HepG2 (cell line): ENCODE measurements around the gene FANK1.

Experiments
- CBX2 ChIP-seq, 2 experiments: fragments of 200-600 bp in 1 of 2; sonication (generic); formaldehyde crosslinking in 1 of 2; IDR thresholded peaks; 2 replicates each; pipeline versions ENCODE4 v1.7.0 to v1.8.1; 2018 to 2022; ENCODE audit warnings: low read depth in 2 of 2, low read length in 1 of 2, mild to moderate bottlenecking in 1 of 2, missing genetic modification reagents in 1 of 2
- ELF4 ChIP-seq: sonication (generic); formaldehyde crosslinking; IDR thresholded peaks from 2 replicates; pipeline ENCODE4 v1.5.0; 2020; ENCODE audit warnings: missing genetic modification reagents, mild to moderate bottlenecking, moderate library complexity, borderline replicate concordance
- ERF ChIP-seq: IDR thresholded peaks from 2 replicates; pipeline ENCODE4 v1.6.1; 2018; ENCODE audit warnings: missing biosample characterization, missing genetic modification reagents
- KAT7 ChIP-seq: IDR thresholded peaks from 2 replicates; pipeline ENCODE4 v1.6.1; 2018; ENCODE audit warnings: borderline replicate concordance, missing compliant biosample characterization
- MAX ChIP-seq: IDR thresholded peaks from 2 replicates; pipeline ENCODE4 v1.6.1; 2012; ENCODE audit warnings: inconsistent platforms
- POLR2G ChIP-seq: fragments of 200-400 bp; formaldehyde crosslinking; IDR thresholded peaks from 2 replicates; pipeline ENCODE4 v1.6.1; 2018; ENCODE audit warnings: mild to moderate bottlenecking, low read depth, low read length, moderate library complexity
- SMC3 ChIP-seq: IDR thresholded peaks from 2 replicates; pipeline ENCODE4 v1.6.1; 2011; ENCODE audit warnings: low read length, improper control_type of control experiment
- TF ChIP-seq, protein P1 (sequence below): sonication (generic); formaldehyde crosslinking; IDR thresholded peaks from 2 replicates; pipeline ENCODE4 v1.8.0; 2022; ENCODE audit warnings: low read depth, missing genetic modification reagents
- TF ChIP-seq, protein P2 (sequence below): sonication (generic); formaldehyde crosslinking; IDR thresholded peaks from 2 replicates; pipeline ENCODE4 v1.8.1; 2023; ENCODE audit warnings: missing genetic modification reagents, inconsistent platforms, borderline replicate concordance
- TF ChIP-seq, protein P3 (sequence below): sonication (generic); formaldehyde crosslinking; conservative IDR thresholded peaks from 2 replicates; pipeline ENCODE4 v1.8.0; 2022; ENCODE audit warnings: mild to moderate bottlenecking, moderate library complexity, missing genetic modification reagents

DNA sequence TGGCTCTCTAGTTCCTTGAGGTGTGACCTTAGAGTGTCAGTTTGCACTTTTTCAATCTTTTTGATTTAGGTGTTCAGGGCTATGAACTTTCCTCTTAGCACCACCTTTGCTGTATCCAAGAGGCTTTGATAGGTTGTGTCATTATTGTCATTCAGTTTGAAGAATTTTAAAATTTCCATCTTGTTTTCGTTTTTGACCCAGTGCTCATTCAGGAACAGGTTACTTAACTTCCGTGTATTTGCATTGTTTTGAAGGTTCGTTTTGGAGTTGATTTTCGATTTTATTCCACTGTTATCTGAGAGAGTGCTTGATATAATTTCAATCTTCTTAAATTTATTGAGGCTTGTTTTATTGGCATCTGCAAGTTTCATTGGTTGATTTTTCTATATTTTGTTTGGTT is 37.3 kb downstream of the FANK1 start:
- TF ChIP-seq MAX, result no peak
- TF ChIP-seq POLR2G, result no peak
- TF ChIP-seq, protein P1, sequence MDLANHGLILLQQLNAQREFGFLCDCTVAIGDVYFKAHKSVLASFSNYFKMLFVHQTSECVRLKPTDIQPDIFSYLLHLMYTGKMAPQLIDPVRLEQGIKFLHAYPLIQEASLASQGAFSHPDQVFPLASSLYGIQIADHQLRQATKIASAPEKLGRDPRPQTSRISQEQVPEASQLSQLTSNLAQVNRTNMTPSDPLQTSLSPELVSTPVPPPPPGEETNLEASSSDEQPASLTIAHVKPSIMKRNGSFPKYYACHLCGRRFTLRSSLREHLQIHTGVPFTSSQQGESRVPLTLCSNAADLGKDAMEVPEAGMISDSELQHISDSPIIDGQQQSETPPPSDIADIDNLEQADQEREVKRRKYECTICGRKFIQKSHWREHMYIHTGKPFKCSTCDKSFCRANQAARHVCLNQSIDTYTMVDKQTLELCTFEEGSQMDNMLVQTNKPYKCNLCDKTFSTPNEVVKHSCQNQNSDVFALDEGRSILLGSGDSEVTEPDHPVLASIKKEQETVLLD, result no peak
- no peak for TF ChIP-seq CBX2 (IDR thresholded peaks at IDR 0.05; ENCODE audit: low read depth, low read length)
- no peak for TF ChIP-seq CBX2 (CRISPR knock-in tag; IDR thresholded peaks at IDR 0.05; ENCODE audit: low read depth)
- TF ChIP-seq SMC3, result no peak
- no peak for TF ChIP-seq KAT7 (CRISPR knock-in tag)
- TF ChIP-seq, protein P2, sequence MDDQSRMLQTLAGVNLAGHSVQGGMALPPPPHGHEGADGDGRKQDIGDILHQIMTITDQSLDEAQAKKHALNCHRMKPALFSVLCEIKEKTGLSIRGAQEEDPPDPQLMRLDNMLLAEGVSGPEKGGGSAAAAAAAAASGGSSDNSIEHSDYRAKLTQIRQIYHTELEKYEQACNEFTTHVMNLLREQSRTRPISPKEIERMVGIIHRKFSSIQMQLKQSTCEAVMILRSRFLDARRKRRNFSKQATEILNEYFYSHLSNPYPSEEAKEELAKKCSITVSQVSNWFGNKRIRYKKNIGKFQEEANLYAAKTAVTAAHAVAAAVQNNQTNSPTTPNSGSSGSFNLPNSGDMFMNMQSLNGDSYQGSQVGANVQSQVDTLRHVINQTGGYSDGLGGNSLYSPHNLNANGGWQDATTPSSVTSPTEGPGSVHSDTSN (CRISPR knock-in tag), result no peak
- no peak for TF ChIP-seq ERF (CRISPR knock-in tag)
- TF ChIP-seq, protein P3, sequence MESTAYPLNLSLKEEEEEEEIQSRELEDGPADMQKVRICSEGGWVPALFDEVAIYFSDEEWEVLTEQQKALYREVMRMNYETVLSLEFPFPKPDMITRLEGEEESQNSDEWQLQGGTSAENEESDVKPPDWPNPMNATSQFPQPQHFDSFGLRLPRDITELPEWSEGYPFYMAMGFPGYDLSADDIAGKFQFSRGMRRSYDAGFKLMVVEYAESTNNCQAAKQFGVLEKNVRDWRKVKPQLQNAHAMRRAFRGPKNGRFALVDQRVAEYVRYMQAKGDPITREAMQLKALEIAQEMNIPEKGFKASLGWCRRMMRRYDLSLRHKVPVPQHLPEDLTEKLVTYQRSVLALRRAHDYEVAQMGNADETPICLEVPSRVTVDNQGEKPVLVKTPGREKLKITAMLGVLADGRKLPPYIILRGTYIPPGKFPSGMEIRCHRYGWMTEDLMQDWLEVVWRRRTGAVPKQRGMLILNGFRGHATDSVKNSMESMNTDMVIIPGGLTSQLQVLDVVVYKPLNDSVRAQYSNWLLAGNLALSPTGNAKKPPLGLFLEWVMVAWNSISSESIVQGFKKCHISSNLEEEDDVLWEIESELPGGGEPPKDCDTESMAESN, result no peak
- no peak for TF ChIP-seq ELF4 (CRISPR knock-in tag)
